ENCODE measurements around the gene EPB41L2. TPM values are rescaled to one million over a fixed set of nuclear protein-coding genes. Genes with fewer than 3 reads are reported as not detected.
"Not testable (repeated sequence)": the region's sequence is repeated elsewhere in the genome, so short reads cannot be mapped to it uniquely, and the experiment has no call there.

EPB41L2 gene
- total RNA-seq, 2 experiments from 2014 or later: 30.4 to 37.8 TPM

GRCh38 chr6:130995783-130996447, 67.1 kb downstream of the EPB41L2 start:
- Mint-ChIP-seq H3K27ac (no peak overlapping the region), H3K4me3 (no peak overlapping the region), H3K4me1 (ENCODE audit: low read depth) (no peaks in the 10 kb centered on the region), H3K9me3 (no peaks in the 10 kb centered on the region), H3K27me3 (peaks cover 2% of the 10 kb centered on the region), H3K36me3 (no peaks in the 10 kb centered on the region)
- ChIA-PET POLR2A (no interaction called here), CTCF (no interaction called here)
- DNase-seq: no peak
- intact Hi-C loops (cut with micrococcal nuclease): no loop called here

- ChIA-PET CTCF (no interaction called here), POLR2A (no interaction called here)
- Mint-ChIP-seq H3K4me3 (no peak overlapping the region), H3K27me3 (peaks cover 2% of the 10 kb centered on the region), H3K27ac (no peak overlapping the region), H3K36me3 (no peaks in the 10 kb centered on the region), H3K9me3 (no peaks in the 10 kb centered on the region), H3K4me1 (ENCODE audit: low read depth) (no peaks in the 10 kb centered on the region)
- intact Hi-C loops (cut with micrococcal nuclease): no loop called here
- no peak for DNase-seq
These were observed 68.5 kb downstream of the EPB41L2 start for GRCh38 chr6:130994319-130995097.

GRCh38 chr6:130993292-130993765, 69.7 kb downstream of the EPB41L2 start:
- POLR2A ChIA-PET: no interaction called here
- DNase-seq: no peak
- no peaks in the 10 kb centered on the region for H3K4me1 Mint-ChIP-seq (ENCODE audit: low read depth)
- no peaks in the 10 kb centered on the region for H3K9me3 Mint-ChIP-seq
- intact Hi-C loops (cut with micrococcal nuclease): no loop called here
- CTCF ChIA-PET: no interaction called here
- no peak overlapping the region for H3K27ac Mint-ChIP-seq
- H3K27me3 Mint-ChIP-seq: no peaks in the 10 kb centered on the region
- H3K4me3 Mint-ChIP-seq: no peak overlapping the region
- no peaks in the 10 kb centered on the region for H3K36me3 Mint-ChIP-seq

DNA sequence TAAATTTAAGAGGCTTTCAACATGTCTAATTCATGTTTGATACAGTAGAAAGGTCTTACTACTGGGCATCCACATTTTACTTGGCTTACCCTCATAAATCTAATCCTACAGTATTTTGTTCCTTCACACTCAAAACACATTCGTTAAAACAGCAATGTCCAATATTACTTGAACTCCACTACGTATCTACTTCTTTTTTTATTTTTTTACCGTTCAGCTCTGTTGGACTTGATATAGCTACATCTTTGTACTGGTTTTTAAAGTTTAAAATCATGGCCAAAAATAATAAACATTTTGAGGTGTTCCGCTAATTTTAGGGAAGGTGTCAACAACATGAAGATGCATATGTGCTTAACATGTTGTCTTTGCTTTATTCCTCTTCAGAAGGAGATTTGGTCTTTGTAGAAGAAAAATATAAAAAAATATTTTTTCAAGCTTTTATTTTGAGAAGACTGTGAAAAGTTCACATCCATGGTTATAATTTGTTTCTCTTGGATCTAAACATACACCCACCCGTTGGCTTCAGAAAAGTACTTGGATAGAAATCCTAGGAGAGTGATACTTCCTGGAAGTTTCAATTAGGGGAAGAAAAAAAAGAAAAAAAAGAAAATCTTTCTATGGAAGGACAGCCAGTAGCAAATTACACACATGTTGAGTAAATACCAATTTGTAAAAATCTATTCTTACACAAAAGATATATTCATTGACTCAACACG, 71.5 kb downstream of the EPB41L2 start:
- Mint-ChIP-seq H3K27me3 (no peaks in the 10 kb centered on the region), H3K9me3 (peaks cover 3% of the 10 kb centered on the region), H3K4me1 (ENCODE audit: low read depth) (no peaks in the 10 kb centered on the region), H3K27ac (no peak overlapping the region), H3K36me3 (no peaks in the 10 kb centered on the region), H3K4me3 (no peak overlapping the region)
- ChIA-PET CTCF (interaction anchor here (0.6 kb wide), 1 partner anchor 13 kb away, joined by 3 read pairs; no protein-coding TSS in a partner anchor), POLR2A (interaction anchor here (0.7 kb wide), 1 partner anchor 993 kb away, joined by 3 read pairs; no protein-coding TSS in a partner anchor)
- no peak for DNase-seq
- intact Hi-C loops (cut with micrococcal nuclease): no loop called here

DNA sequence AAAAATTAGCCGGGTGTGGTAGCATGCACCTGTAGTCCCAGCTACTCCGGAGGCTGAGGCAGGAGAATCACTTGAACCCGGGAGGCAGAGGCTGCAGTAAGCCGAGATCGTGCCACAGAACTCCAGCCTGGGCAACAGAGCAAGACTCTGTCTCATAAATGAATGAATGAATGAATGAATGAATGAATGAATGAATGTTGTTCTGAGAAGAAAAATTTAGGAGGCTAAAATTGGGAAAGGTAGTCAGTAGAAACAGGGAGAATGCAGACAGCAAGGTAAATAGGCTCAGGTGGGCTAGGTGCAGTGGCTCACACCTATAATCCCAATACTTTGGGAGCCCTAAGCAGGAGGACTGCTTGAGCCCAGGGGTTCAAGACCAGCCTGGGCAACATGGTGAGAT, 75.5 kb downstream of the EPB41L2 start:
- H3K4me1 Mint-ChIP-seq (ENCODE audit: low read depth); H3K27me3 Mint-ChIP-seq; H3K4me3 Mint-ChIP-seq; POLR2A ChIA-PET; intact Hi-C loops (cut with micrococcal nuclease); CTCF ChIA-PET; H3K27ac Mint-ChIP-seq; DNase-seq: not testable (repeated sequence)
- Mint-ChIP-seq H3K9me3 (peaks cover 22% of the 10 kb centered on the region), H3K36me3 (peaks cover 10% of the 10 kb centered on the region)

DNA sequence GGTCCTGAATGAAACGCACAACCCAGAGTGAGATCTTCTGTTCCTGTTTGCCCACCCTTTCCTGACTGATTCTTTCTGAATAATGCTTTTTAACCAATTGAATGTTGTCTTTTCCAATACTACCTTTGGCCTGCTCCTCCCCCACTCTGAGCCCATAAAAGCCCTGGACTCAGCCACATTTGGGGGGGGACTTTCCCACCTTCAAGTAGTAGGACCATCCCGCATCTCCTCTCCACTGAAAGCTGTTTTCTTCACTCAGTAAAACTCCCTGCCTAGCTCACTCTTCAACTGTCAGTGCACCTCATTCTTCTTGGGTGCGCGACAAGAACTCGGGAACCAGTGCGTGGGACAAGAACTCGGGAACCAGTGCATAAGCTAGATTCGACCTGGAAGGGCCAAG, 77.9 kb downstream of the EPB41L2 start:
- ChIA-PET POLR2A (no interaction called here), CTCF (no interaction called here)
- peaks cover 4% of the 10 kb centered on the region for H3K4me1 Mint-ChIP-seq (ENCODE audit: low read depth)
- peaks cover 10% of the 10 kb centered on the region for H3K36me3 Mint-ChIP-seq
- no peak overlapping the region for H3K27ac Mint-ChIP-seq
- H3K27me3 Mint-ChIP-seq: no peaks in the 10 kb centered on the region
- no peak overlapping the region for H3K4me3 Mint-ChIP-seq
- DNase-seq: no peak
- H3K9me3 Mint-ChIP-seq: peaks cover 22% of the 10 kb centered on the region
- intact Hi-C loops (cut with micrococcal nuclease): no loop called here

GRCh38 chr6:130982941-130983456, 80.0 kb downstream of the EPB41L2 start:
- no peak overlapping the region for H3K4me3 Mint-ChIP-seq
- no peak overlapping the region for H3K27ac Mint-ChIP-seq
- intact Hi-C loops (cut with micrococcal nuclease): no loop called here
- ChIA-PET CTCF (no interaction called here), POLR2A (no interaction called here)
- H3K4me1 Mint-ChIP-seq (ENCODE audit: low read depth): peaks cover 4% of the 10 kb centered on the region
- H3K9me3 Mint-ChIP-seq: peaks cover 22% of the 10 kb centered on the region
- peaks cover 3% of the 10 kb centered on the region for H3K27me3 Mint-ChIP-seq
- DNase-seq: no peak
- peaks cover 10% of the 10 kb centered on the region for H3K36me3 Mint-ChIP-seq

DNA sequence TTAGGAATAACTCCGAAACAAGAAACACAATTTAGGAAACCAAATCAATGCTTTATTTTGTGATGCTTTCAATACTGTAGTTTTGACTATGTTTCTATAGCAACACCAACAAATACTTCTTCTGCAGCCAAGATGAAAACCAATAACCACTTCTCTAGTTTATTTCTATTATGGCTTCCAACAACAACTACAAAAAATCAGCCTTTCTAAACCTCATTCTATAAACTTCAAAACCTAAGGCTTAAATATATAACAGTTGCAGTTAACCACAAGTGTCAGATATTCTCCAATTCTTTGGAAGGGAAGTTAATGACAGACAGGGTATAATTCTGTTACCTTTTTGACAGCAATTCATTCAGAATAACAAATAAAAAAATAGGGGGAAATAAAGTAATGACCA, 80.9 kb downstream of the EPB41L2 start:
- Mint-ChIP-seq H3K36me3 (peaks cover 10% of the 10 kb centered on the region), H3K4me1 (ENCODE audit: low read depth) (peaks cover 4% of the 10 kb centered on the region), H3K27me3 (peaks cover 3% of the 10 kb centered on the region), H3K9me3 (peaks cover 22% of the 10 kb centered on the region), H3K27ac (no peak overlapping the region), H3K4me3 (no peak overlapping the region)
- intact Hi-C loops (cut with micrococcal nuclease): no loop called here
- ChIA-PET POLR2A (no interaction called here), CTCF (no interaction called here)
- DNase-seq: no peak

DNA sequence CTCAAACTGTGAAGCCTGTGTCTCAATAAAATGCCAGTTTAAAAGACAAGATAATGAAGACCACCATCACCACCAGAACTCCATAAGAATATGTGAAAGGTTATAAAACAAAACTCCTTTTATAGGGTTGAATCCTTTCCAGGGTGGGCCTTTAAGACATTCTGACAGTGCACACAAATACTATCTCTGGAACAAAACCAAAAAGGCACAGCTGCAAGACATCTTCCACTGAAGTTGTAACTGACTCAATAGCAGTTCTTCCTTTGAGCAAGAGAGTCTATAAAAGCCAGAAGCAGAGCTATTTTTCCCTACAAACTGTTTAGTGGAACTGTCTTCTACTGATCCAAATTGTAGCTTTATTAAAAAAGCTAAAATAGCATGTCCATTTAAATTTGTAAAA, 81.6 kb downstream of the EPB41L2 start:
- intact Hi-C loops (cut with micrococcal nuclease): no loop called here
- Mint-ChIP-seq H3K9me3 (peaks cover 18% of the 10 kb centered on the region), H3K27me3 (peaks cover 3% of the 10 kb centered on the region), H3K4me3 (no peak overlapping the region), H3K27ac (no peak overlapping the region), H3K36me3 (peaks cover 10% of the 10 kb centered on the region), H3K4me1 (ENCODE audit: low read depth) (peaks cover 4% of the 10 kb centered on the region)
- CTCF ChIA-PET: no interaction called here
- POLR2A ChIA-PET: no interaction called here
- DNase-seq: no peak

GRCh38 chr6:130980310-130981032, 82.6 kb downstream of the EPB41L2 start:
- Mint-ChIP-seq H3K27me3 (peaks cover 3% of the 10 kb centered on the region), H3K4me3 (no peak overlapping the region), H3K27ac (no peak overlapping the region), H3K9me3 (peaks cover 9% of the 10 kb centered on the region), H3K4me1 (ENCODE audit: low read depth) (peaks cover 4% of the 10 kb centered on the region), H3K36me3 (peaks cover 3% of the 10 kb centered on the region)
- CTCF ChIA-PET: no interaction called here
- intact Hi-C loops (cut with micrococcal nuclease): no loop called here
- no peak for DNase-seq
- POLR2A ChIA-PET: no interaction called here

- no peaks in the 10 kb centered on the region for H3K36me3 Mint-ChIP-seq
- ChIA-PET POLR2A (no interaction called here), CTCF (interaction anchor here (0.5 to 1.4 kb wide), 2 partner anchors 13 to 94 kb away, joined by 3 read pairs; no protein-coding TSS in a partner anchor)
- H3K4me3 Mint-ChIP-seq: no peak overlapping the region
- intact Hi-C loops (cut with micrococcal nuclease): no loop called here
- H3K27me3 Mint-ChIP-seq: peaks cover 3% of the 10 kb centered on the region
- H3K27ac Mint-ChIP-seq: no peak overlapping the region
- DNase-seq: no peak
- H3K4me1 Mint-ChIP-seq (ENCODE audit: low read depth): peaks cover 6% of the 10 kb centered on the region
- no peaks in the 10 kb centered on the region for H3K9me3 Mint-ChIP-seq
These were observed 84.2 kb downstream of the EPB41L2 start for GRCh38 chr6:130978660-130979396.
